Kidney (tissue), 14 donors: ENCODE results near the gene BLOC1S1. TPM values are rescaled to one million over a fixed set of nuclear protein-coding genes. Genes with fewer than 3 reads are reported as not detected.

ENCODE experiments used
- DNase-seq, 5 donors: peaks; one replicate each; pipeline ENCODE4 v3.0.0-alpha.2; 2013 to 2020
- FAIRE-seq: peaks from 2 replicates; lab custom pipeline; 2012; peaks lifted over from hg19 to GRCh38; lab: Jason Lieb, UNC
- H3K27ac ChIP-seq, 2 donors: one replicate each; pipeline ENCODE4 v1.7.0; 2013; ENCODE audit warnings: low read depth in 2 of 2, low read length in 2 of 2, inconsistent platforms in 1 of 2
- H3K27me3 ChIP-seq: one replicate; pipeline ENCODE4 v1.7.1; 2013; ENCODE audit warnings: low read length, inconsistent platforms; ENCODE audit not compliant: control insufficient read depth, insufficient read depth
- H3K36me3 ChIP-seq, 3 donors: one replicate each; pipeline versions ENCODE4 v1.7.0 to v1.7.1; 2013; ENCODE audit warnings: low read length in 3 of 3, control low read depth in 1 of 3, inconsistent platforms in 1 of 3; ENCODE audit not compliant: insufficient read depth in 3 of 3, control insufficient read depth in 2 of 3
- H3K4me1 ChIP-seq, 3 donors: one replicate each; pipeline versions ENCODE4 v1.7.0 to v1.7.1; 2013; ENCODE audit warnings: low read length in 3 of 3, inconsistent platforms in 1 of 3, low read depth in 1 of 3; ENCODE audit not compliant: control insufficient read depth in 2 of 3, insufficient read depth in 2 of 3
- H3K4me3 ChIP-seq, 3 donors: one replicate each; pipeline versions ENCODE4 v1.7.0 to v1.8.1; 2013; ENCODE audit warnings: low read length in 3 of 3, control low read depth in 1 of 3, inconsistent platforms in 1 of 3
- H3K9ac ChIP-seq, 3 donors: one replicate each; pipeline versions ENCODE4 v1.7.0 to v1.7.1; 2013; ENCODE audit warnings: low read length in 3 of 3, control low read depth in 1 of 3, inconsistent platforms in 1 of 3
- H3K9me3 ChIP-seq, 3 donors: one replicate each; pipeline versions ENCODE4 v1.7.0 to v1.7.1; 2013; ENCODE audit warnings: low read length in 3 of 3, control low read depth in 1 of 3, inconsistent platforms in 1 of 3; ENCODE audit not compliant: control insufficient read depth in 2 of 3, insufficient read depth in 1 of 3
- intact Hi-C: fragments of 100-400 bp; cut with DNase I; formaldehyde crosslinking; loops from one replicate; pipeline ENCODE4 v1.11.1; 2022
- polyA plus RNA-seq: library from polyadenylated mRNA; stranded (reverse); fragments of 350-450 nt; fragmentation: Illumina TruSeq; extraction: RNeasy Lipid Tissue Mini Kit (QIAGEN cat#74804); gene quantifications from one replicate; pipeline ENCODE4 v1.2.3, GENCODE V29; 2014; ENCODE audit warnings: low read depth, low replicate concordance; ENCODE audit not compliant: insufficient read depth
- total RNA-seq: library from RNA; stranded (reverse); fragmentation: NEBNext Ultra II Directional; extraction: Animal tissue kit (Norgen Biotek cat#: 25700); gene quantifications from one replicate; pipeline ENCODE4 v1.2.1, GENCODE V29; 2021
- TF ChIP-seq, protein P1 (sequence below): IDR thresholded peaks from 3 replicates; pipeline ENCODE4 v1.5.1; 2012; ENCODE audit warnings: mild to moderate bottlenecking, moderate library complexity, borderline replicate concordance; ENCODE audit not compliant: insufficient read depth; ENCODE audit errors: extremely low read depth
- donor health status: control.
- donor health status: control.
- donor health status: control.
- donor health status: control.
- donor health status: control.
- donor health status: DM: yes; HTN: yes; CAD: no.
- donor health status: Normal renal cell carcinoma (clear cell type).

BLOC1S1 gene
- total and polyA plus RNA-seq, 2 donors from 2014 or later, result 116 to 451 TPM

DNA sequence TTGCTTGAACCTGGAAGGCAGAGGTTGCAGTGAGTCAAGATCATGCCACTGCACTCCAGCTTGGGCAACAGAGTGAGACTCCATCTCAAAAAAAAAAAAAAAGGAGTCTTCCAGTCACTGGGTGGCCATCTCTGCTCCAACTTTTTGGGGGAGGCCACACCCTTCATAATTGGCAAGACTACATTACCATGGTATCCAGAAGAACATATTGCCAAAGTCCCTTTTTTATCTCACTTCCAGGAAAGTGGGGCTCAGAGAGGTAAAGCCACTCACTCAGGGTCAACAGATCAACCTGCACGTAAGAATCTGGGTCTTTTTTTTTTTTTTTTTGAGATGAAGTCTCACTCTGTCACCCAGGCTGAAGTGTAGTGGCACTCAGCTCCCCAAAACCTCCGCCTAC, 18.0 kb downstream of the BLOC1S1 start:
- TF ChIP-seq, protein P1, sequence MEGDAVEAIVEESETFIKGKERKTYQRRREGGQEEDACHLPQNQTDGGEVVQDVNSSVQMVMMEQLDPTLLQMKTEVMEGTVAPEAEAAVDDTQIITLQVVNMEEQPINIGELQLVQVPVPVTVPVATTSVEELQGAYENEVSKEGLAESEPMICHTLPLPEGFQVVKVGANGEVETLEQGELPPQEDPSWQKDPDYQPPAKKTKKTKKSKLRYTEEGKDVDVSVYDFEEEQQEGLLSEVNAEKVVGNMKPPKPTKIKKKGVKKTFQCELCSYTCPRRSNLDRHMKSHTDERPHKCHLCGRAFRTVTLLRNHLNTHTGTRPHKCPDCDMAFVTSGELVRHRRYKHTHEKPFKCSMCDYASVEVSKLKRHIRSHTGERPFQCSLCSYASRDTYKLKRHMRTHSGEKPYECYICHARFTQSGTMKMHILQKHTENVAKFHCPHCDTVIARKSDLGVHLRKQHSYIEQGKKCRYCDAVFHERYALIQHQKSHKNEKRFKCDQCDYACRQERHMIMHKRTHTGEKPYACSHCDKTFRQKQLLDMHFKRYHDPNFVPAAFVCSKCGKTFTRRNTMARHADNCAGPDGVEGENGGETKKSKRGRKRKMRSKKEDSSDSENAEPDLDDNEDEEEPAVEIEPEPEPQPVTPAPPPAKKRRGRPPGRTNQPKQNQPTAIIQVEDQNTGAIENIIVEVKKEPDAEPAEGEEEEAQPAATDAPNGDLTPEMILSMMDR, result no peak
- H3K4me1 ChIP-seq, result peaks cover 0 to 21% (median 17%) of the 10 kb centered on the region in 3 donors
- DNase-seq (no peak), FAIRE-seq (no peak)
- H3K4me3 ChIP-seq, result no peak overlapping the region
- H3K27me3 ChIP-seq, result no peaks in the 10 kb centered on the region
- no peaks in the 10 kb centered on the region for H3K9me3 ChIP-seq
- no peaks in the 10 kb centered on the region for H3K36me3 ChIP-seq
- intact Hi-C loops, result no loop called here
- H3K9ac ChIP-seq, result no peak overlapping the region
- H3K27ac ChIP-seq, result no peak overlapping the region

DNA sequence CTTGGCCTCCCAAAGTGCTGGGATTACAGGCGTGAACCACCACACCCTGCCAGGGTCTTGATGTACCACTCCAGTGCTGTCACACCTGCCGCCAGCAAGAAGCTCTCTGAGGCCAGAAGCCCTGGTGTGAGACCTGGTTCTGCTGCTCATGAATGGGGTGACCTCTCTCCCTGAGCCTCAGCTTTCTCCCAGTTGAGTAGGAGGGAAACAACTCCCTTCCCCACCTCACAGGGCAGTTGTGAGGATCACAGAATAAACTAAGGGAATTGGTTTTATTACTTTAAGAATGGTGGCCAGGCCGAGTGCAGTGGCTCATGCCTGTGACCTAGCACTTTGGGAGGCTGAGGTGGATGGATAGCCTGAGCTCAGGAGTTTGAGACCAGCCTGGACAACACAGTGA, 18.7 kb downstream of the BLOC1S1 start:
- TF ChIP-seq, protein P1, result no peak
- H3K4me3 ChIP-seq, result no peak overlapping the region

DNA sequence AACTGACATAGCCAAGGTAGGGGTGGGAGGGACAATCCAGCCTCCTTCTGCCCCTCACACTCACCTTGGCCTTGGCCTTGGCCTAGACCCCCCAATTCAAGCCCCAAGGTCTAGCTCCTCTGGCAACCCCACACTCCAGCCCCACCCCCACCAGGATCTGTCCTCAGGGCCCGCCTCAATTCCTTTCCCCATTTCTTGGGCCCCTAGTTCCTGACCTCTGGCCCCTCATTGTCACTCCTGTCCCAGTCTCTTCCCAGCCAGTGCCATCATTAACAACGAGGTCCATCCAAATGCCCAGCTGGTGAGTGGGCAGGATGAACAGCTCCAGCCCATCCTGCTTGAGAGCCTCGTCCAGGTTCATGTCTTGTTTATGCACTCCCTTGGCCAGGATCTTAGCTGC, 20.2 kb downstream of the BLOC1S1 start:
- DNase-seq (peak in 1 of 5 donors; percentile 40), FAIRE-seq (no peak)
- Histone ChIP-seq H3K4me1 (peaks cover 0 to 9% (median 7%) of the 10 kb centered on the region in 3 donors), H3K36me3 (no peaks in the 10 kb centered on the region), H3K4me3 (no peak overlapping the region), H3K9ac (no peak overlapping the region), H3K27ac (no peak overlapping the region), H3K9me3 (no peaks in the 10 kb centered on the region), H3K27me3 (no peaks in the 10 kb centered on the region)
- TF ChIP-seq, protein P1, result no peak
- intact Hi-C loops, result no loop called here

More for the DNA sequence above, 18.7 kb downstream of the BLOC1S1 start:
- Histone ChIP-seq H3K9ac (no peak overlapping the region), H3K27me3 (no peaks in the 10 kb centered on the region), H3K36me3 (no peaks in the 10 kb centered on the region), H3K9me3 (no peaks in the 10 kb centered on the region), H3K4me1 (peaks cover 0 to 19% (median 17%) of the 10 kb centered on the region in 3 donors), H3K27ac (no peak overlapping the region)
- intact Hi-C loops, result no loop called here
- no peak for FAIRE-seq
- DNase-seq, result no peak
